ENCODE data around the gene KYNU.

DNA sequence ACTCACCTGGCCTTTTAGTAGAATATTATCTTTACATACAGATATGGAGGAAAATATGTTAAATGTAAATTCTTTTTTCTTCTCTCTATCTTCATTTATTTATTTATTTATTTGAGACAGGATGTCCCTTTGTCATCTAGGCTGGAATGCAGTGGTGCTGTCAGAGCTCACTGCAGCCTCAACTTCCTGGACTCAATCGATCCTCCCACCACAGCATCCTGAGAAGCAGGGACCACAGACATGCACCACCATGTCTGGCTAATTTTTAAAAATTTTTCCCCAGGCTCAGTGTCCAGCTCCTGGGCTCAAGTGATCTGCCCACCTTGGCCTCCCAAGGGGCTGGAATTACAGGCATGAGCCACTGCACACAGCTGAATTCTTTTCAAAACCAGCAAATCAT, 20.3 kb downstream of the KYNU start:
- TF ChIP-seq, protein P1, sequence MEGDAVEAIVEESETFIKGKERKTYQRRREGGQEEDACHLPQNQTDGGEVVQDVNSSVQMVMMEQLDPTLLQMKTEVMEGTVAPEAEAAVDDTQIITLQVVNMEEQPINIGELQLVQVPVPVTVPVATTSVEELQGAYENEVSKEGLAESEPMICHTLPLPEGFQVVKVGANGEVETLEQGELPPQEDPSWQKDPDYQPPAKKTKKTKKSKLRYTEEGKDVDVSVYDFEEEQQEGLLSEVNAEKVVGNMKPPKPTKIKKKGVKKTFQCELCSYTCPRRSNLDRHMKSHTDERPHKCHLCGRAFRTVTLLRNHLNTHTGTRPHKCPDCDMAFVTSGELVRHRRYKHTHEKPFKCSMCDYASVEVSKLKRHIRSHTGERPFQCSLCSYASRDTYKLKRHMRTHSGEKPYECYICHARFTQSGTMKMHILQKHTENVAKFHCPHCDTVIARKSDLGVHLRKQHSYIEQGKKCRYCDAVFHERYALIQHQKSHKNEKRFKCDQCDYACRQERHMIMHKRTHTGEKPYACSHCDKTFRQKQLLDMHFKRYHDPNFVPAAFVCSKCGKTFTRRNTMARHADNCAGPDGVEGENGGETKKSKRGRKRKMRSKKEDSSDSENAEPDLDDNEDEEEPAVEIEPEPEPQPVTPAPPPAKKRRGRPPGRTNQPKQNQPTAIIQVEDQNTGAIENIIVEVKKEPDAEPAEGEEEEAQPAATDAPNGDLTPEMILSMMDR (IDR thresholded peaks at IDR 0.05) = no peak
- TF ChIP-seq EZH2 (IDR thresholded peaks at IDR 0.05) = no peak

Measured in neural progenitor cell (in vitro differentiated cells).